HEK293 (cell line): ENCODE measurements around the gene ABCC2.

ENCODE experiments used
- CTCF ChIP-seq: fragments of 450-650 bp; formaldehyde crosslinking; IDR thresholded peaks from 2 replicates; pipeline ENCODE4 v1.5.1; 2016; ENCODE audit warnings: missing biosample characterization, missing genetic modification characterization
- KLF1 ChIP-seq: fragments of 450-650 bp; formaldehyde crosslinking; IDR thresholded peaks from 2 replicates; pipeline ENCODE4 v1.5.1; 2016; ENCODE audit warnings: missing biosample characterization, missing genetic modification characterization
- RBAK ChIP-seq: fragments of 450-650 bp; formaldehyde crosslinking; IDR thresholded peaks from 2 replicates; pipeline ENCODE4 v1.5.1; 2016; ENCODE audit warnings: missing biosample characterization, missing genetic modification characterization
- YY1 ChIP-seq: fragments of 450-650 bp; formaldehyde crosslinking; IDR thresholded peaks from 2 replicates; pipeline ENCODE4 v1.5.1; 2018; ENCODE audit warnings: missing biosample characterization, missing genetic modification characterization
- ZBTB7A ChIP-seq: fragments of 450-650 bp; formaldehyde crosslinking; IDR thresholded peaks from 2 replicates; pipeline ENCODE4 v1.5.1; 2016; ENCODE audit warnings: low read depth, missing biosample characterization, missing genetic modification characterization
- ZIC2 ChIP-seq: fragments of 450-650 bp; formaldehyde crosslinking; IDR thresholded peaks from 2 replicates; pipeline ENCODE4 v1.5.1; 2016; ENCODE audit warnings: missing biosample characterization, missing genetic modification characterization
- ZNF174 ChIP-seq: fragments of 450-650 bp; formaldehyde crosslinking; IDR thresholded peaks from 2 replicates; pipeline ENCODE4 v1.5.0; 2017; ENCODE audit warnings: missing biosample characterization, mild to moderate bottlenecking, missing genetic modification characterization
- ZNF2 ChIP-seq: fragments of 450-650 bp; formaldehyde crosslinking; IDR thresholded peaks from 2 replicates; pipeline ENCODE4 v1.5.1; 2016; ENCODE audit warnings: missing biosample characterization, missing genetic modification characterization
- ZNF23 ChIP-seq: fragments of 450-650 bp; formaldehyde crosslinking; IDR thresholded peaks from 2 replicates; pipeline ENCODE4 v1.5.1; 2016; ENCODE audit warnings: missing biosample characterization, missing genetic modification characterization, borderline replicate concordance
- ZNF274 ChIP-seq, 2 experiments: fragments of 200-500 bp in 1 of 2; fragments of 450-650 bp in 1 of 2; sonication (Bioruptor generic) in 1 of 2; formaldehyde crosslinking in 1 of 2; IDR thresholded peaks; 2 replicates each; pipeline versions ENCODE4 v1.5.1 to v1.6.1; 2014 to 2016; ENCODE audit warnings: borderline replicate concordance in 1 of 2, inconsistent platforms in 1 of 2, low read length in 1 of 2, missing biosample characterization in 1 of 2, missing genetic modification characterization in 1 of 2
- ZNF558 ChIP-seq: fragments of 450-650 bp; formaldehyde crosslinking; IDR thresholded peaks from 2 replicates; pipeline ENCODE4 v1.5.1; 2016; ENCODE audit warnings: missing biosample characterization, missing genetic modification characterization
- ZNF645 ChIP-seq: fragments of 450-650 bp; formaldehyde crosslinking; IDR thresholded peaks from 2 replicates; pipeline ENCODE4; 2016; ENCODE audit warnings: missing biosample characterization, missing genetic modification characterization
- ZNF670 ChIP-seq: fragments of 450-650 bp; formaldehyde crosslinking; IDR thresholded peaks from 2 replicates; pipeline ENCODE4 v1.5.1; 2016; ENCODE audit warnings: missing biosample characterization, missing genetic modification characterization, low read depth

GRCh38 chr10:99750641-99751040, 31.8 kb upstream of the ABCC2 start:
- no peak for TF ChIP-seq ZNF670
- no peak for TF ChIP-seq CTCF (tag by site-specific recombination)
- TF ChIP-seq RBAK (tag by site-specific recombination): no peak
- TF ChIP-seq ZNF23 (tag by site-specific recombination): no peak
- no peak for TF ChIP-seq ZNF174 (tag by site-specific recombination)
- no peak for TF ChIP-seq YY1 (tag by site-specific recombination)
- TF ChIP-seq ZNF558 (tag by site-specific recombination): no peak
- no peak for TF ChIP-seq ZBTB7A
- no peak for TF ChIP-seq KLF1 (tag by site-specific recombination)
- TF ChIP-seq ZNF274 (IDR thresholded peaks at IDR 0.05; ENCODE audit: low read length): no peak
- TF ChIP-seq ZNF274 (tag by site-specific recombination; IDR thresholded peaks at IDR 0.05; ENCODE audit: borderline replicate concordance): no peak
- no peak for TF ChIP-seq ZNF2 (tag by site-specific recombination)
- TF ChIP-seq ZIC2: no peak
- no peak for TF ChIP-seq ZNF645
